GM23248 (cell line): Measurements from ENCODE around the gene MLN. TPM values are rescaled to one million over a fixed set of nuclear protein-coding genes. Genes with fewer than 3 reads are reported as not detected.

Experiments used
- DNase-seq: peaks from one replicate; pipeline ENCODE4 v3.0.0-alpha.2; 2015
- H2AFZ ChIP-seq: fragments of 200-600 bp; sonication (generic); 2 replicates; pipeline ENCODE4 v1.6.1; 2016; ENCODE audit warnings: antibody characterized with exemption
- H3F3A ChIP-seq: fragments of 200-600 bp; sonication (generic); 2 replicates; pipeline ENCODE4 v1.6.1; 2016; ENCODE audit warnings: mild to moderate bottlenecking, antibody characterized with exemption, mixed run types; ENCODE audit not compliant: insufficient read depth
- H3K27ac ChIP-seq: fragments of 200-600 bp; sonication (generic); 2 replicates; pipeline ENCODE4 v1.5.1; 2016; ENCODE audit warnings: mild to moderate bottlenecking
- H3K27me3 ChIP-seq: fragments of 200-600 bp; sonication (generic); replicated peaks from 2 replicates; pipeline ENCODE4 v1.6.1; 2016; ENCODE audit warnings: mild to moderate bottlenecking; ENCODE audit not compliant: insufficient read depth
- H3K36me3 ChIP-seq: fragments of 200-600 bp; sonication (generic); 2 replicates; pipeline ENCODE4 v1.6.1; 2016; ENCODE audit warnings: low read depth, mild to moderate bottlenecking
- H3K4me1 ChIP-seq: fragments of 200-600 bp; sonication (generic); 2 replicates; pipeline ENCODE4 v1.6.1; 2016; ENCODE audit warnings: mild to moderate bottlenecking; ENCODE audit not compliant: insufficient read depth
- H3K4me2 ChIP-seq: fragments of 200-600 bp; sonication (generic); one replicate; pipeline ENCODE4 v1.6.1; 2016; ENCODE audit warnings: mild to moderate bottlenecking; ENCODE audit not compliant: unreplicated experiment
- H3K4me3 ChIP-seq: fragments of 200-600 bp; sonication (generic); 2 replicates; pipeline ENCODE4 v1.5.1; 2016; ENCODE audit warnings: mild to moderate bottlenecking
- H3K79me2 ChIP-seq: fragments of 200-600 bp; sonication (generic); 2 replicates; pipeline ENCODE4 v1.6.1; 2016; ENCODE audit warnings: mild to moderate bottlenecking; ENCODE audit not compliant: insufficient read depth
- H3K9ac ChIP-seq: fragments of 200-600 bp; sonication (generic); 2 replicates; pipeline ENCODE4 v1.6.1; 2016; ENCODE audit warnings: mild to moderate bottlenecking
- H3K9me2 ChIP-seq: fragments of 200-600 bp; sonication (generic); 2 replicates; pipeline ENCODE4 v1.6.1; 2016; ENCODE audit warnings: mixed run types, mild to moderate bottlenecking, moderate library complexity; ENCODE audit not compliant: insufficient read depth
- H3K9me3 ChIP-seq: fragments of 200-600 bp; sonication (generic); one replicate; pipeline ENCODE4 v1.6.1; 2017; ENCODE audit warnings: low read depth
- H4K20me1 ChIP-seq: fragments of 200-600 bp; sonication (generic); 2 replicates; pipeline ENCODE4 v1.6.0; 2016; ENCODE audit not compliant: insufficient read depth
- EZH2 ChIP-seq: fragments of 200-600 bp; sonication (generic); IDR thresholded peaks from 2 replicates; pipeline ENCODE4 v1.6.1; 2018; ENCODE audit warnings: antibody characterized with exemption, mild to moderate bottlenecking; ENCODE audit not compliant: insufficient read depth, poor library complexity, severe bottlenecking
- EZH2phosphoT487 ChIP-seq: fragments of 200-600 bp; sonication (generic); IDR thresholded peaks from 2 replicates; pipeline ENCODE4 v1.6.1; 2018; ENCODE audit warnings: antibody characterized with exemption, moderate library complexity, mild to moderate bottlenecking, low read depth; ENCODE audit not compliant: insufficient read depth
- WGBS, 2 experiments: methylation state at CpG; one replicate each; pipeline ENCODE4 v1.1.6; 2015 to 2017; ENCODE audit warnings: low lambda C conversion rate in 2 of 2, low coverage in 1 of 2; ENCODE audit errors: missing lambda C conversion rate in 2 of 2; 5-methylcytosine and 5-hydroxymethylcytosine counted together
- in situ Hi-C: fragments of 300-500 bp; cut with MboI; formaldehyde crosslinking; loops from 2 replicates; pipeline ENCODE4 v1.15.0; 2020
- polyA plus RNA-seq: library from polyadenylated mRNA; unstranded; fragments of >200 nt; fragmentation: Nextera tagmentation; extraction: Ambion mirVana; gene quantifications from 2 replicates; pipeline ENCODE4 v1.2.1, GENCODE V29; 2016
- total RNA-seq: library from RNA; depleted of rRNA; stranded (reverse); fragments of >200 nt; shearing (Covaris generic); gene quantifications from 2 replicates; pipeline ENCODE4 v1.2.3, GENCODE V29; 2014

Gene MLN
- total and polyA plus RNA-seq, 2 experiments from 2014 or later: not detected

DNA sequence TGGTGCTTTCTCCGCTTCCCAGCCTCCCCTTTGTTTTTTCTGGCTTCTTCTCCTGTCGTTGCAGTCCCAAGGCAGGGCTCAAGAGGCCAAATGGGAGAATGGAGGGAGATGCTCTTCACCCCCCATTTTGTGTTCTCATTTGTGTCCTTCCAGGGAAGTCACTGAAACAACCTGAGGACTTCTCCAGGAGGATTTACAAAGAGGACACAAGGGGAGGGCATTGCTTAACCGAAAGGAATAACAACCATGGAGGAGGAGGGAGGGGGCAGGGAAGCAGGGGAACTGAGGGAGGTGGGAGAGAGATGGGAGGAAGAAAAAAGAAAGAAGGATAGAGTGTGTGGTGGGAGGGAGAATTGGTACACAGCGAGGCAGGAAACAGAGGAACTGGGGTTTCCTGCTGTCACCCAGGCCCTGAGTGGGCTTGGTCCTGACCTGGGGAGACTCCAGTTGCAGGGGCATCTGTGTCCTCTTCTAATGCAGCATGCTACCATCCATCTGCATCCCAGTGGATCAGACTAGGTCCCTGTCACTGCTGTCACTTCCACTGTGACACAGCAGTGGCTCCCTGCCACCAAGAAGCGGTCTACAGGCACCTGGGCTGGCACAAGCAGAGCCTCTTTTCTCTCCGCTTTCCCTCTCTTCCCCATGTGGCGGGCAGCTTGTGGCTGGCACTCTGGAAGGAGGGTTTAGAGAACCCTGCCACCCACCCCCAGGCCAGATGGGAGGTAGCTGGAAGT lies 17.1 kb upstream of the MLN start:
- Histone ChIP-seq H2AFZ (no peak overlapping the region), H3K36me3 (no peaks in the 10 kb centered on the region), H3K9ac (no peak overlapping the region), H3K27ac (no peak overlapping the region), H3K4me1 (no peaks in the 10 kb centered on the region), H3K79me2 (no peaks in the 10 kb centered on the region), H3K4me3 (no peak overlapping the region), H3F3A (no peaks in the 10 kb centered on the region), H3K27me3 (peaks cover 5% of the 10 kb centered on the region; the same call in 1 of the 2 replicates), H4K20me1 (no peaks in the 10 kb centered on the region), H3K9me3 (no peaks in the 10 kb centered on the region), H3K9me2 (no peaks in the 10 kb centered on the region), H3K4me2 (no peak overlapping the region)
- 71 to 73% methylated on average over 6 to 7 of the region's 7 CpGs for WGBS, 2 experiments
- no peak for DNase-seq
- in situ Hi-C loops: no loop called here
- TF ChIP-seq EZH2: no peak
- TF ChIP-seq EZH2phosphoT487: no peak

DNA sequence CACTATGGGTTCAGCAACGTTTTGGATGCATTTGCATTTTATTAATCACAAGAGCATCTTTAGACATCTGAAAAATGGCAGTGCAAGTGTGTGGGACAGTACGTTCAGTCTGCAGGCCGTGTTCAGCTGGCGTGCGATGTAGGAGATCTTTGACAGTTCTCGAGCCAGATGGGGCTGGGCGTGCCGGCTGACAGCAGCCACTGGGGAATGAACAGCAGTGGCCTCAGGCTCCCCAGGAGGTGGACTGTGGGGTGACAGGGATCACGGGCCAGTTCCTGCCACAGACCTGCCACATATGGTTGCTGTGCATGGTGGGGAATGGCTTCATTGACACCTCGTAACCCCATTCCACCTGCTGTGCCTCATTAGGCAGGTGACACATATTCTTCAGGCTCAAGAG lies 16.4 kb upstream of the MLN start:
- in situ Hi-C loops: no loop called here
- peak; percentile 8 for DNase-seq
- no peaks in the 10 kb centered on the region for H3K9me2 ChIP-seq
- H4K20me1 ChIP-seq: no peaks in the 10 kb centered on the region
- H3F3A ChIP-seq: no peaks in the 10 kb centered on the region
- no peaks in the 10 kb centered on the region for H3K36me3 ChIP-seq
- H2AFZ ChIP-seq: no peak overlapping the region
- WGBS, 2 experiments: 12 to 14% methylated on average over 10 of the region's 10 CpGs
- H3K4me3 ChIP-seq: no peak overlapping the region
- no peak for TF ChIP-seq EZH2
- TF ChIP-seq EZH2phosphoT487: no peak
- H3K9ac ChIP-seq: no peak overlapping the region
- H3K27ac ChIP-seq: no peak overlapping the region
- no peaks in the 10 kb centered on the region for H3K79me2 ChIP-seq
- no peaks in the 10 kb centered on the region for H3K9me3 ChIP-seq
- H3K27me3 ChIP-seq: peaks cover 5% of the 10 kb centered on the region; the same call in 1 of the 2 replicates
- H3K4me1 ChIP-seq: no peaks in the 10 kb centered on the region
- H3K4me2 ChIP-seq: no peak overlapping the region

DNA sequence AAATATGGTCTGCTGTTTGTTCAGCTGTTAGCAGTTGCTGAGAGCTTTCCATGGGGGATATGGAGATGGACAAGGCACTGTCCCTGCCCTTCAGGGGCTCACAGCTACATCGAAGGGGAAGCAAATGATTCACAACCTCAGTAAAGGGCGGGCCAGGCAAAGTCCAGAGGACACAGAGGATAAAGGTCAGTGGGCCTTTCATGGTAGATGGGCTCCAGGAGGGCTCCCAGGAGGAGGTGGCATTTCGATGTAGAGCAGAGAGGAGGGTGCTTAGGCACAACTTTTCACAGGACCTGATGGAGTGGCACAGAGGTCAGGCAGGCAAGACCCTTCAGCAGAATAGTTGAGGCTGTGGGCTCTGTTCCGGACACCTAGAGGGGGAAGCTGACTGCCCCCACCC lies 15.2 kb upstream of the MLN start:
- DNase-seq: no peak
- H3K4me2 ChIP-seq: no peak overlapping the region

DNA sequence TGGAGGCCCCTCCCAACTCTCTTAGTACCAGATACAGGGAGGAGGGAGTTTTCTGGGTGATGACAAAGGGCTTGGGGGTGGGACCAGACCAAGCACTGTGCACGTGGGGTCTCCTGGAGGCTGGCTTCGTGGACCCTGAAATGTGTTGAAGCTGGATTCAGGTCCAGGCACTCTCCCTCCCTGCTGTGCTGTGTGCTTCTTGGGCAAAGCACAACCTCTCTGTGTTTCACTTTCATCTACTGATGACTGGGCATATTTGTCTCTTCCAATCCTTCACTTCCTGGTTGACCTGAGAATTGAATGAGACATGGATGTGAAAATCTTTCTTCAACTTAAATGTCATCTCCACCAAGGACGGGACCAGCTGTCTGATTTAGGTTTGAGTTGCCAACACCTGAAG lies 14.5 kb upstream of the MLN start:
- Histone ChIP-seq H3K4me2 (no peak overlapping the region), H3K9ac (no peak overlapping the region), H3K36me3 (no peaks in the 10 kb centered on the region), H3K27me3 (peaks cover 1% of the 10 kb centered on the region; the same call in 1 of the 2 replicates), H3F3A (no peaks in the 10 kb centered on the region), H4K20me1 (no peaks in the 10 kb centered on the region), H3K9me2 (no peaks in the 10 kb centered on the region), H3K9me3 (no peaks in the 10 kb centered on the region), H3K27ac (no peak overlapping the region), H2AFZ (no peak overlapping the region), H3K4me3 (no peak overlapping the region), H3K4me1 (no peaks in the 10 kb centered on the region), H3K79me2 (no peaks in the 10 kb centered on the region)
- TF ChIP-seq EZH2 (no peak), EZH2phosphoT487 (no peak)
- whole genome bisulfite sequencing, 2 experiments: 32 to 33% methylated on average over 3 of the region's 3 CpGs
- in situ Hi-C loops: no loop called here
- no peak for DNase-seq

More for the DNA sequence above, 15.2 kb upstream of the MLN start:
- TF ChIP-seq EZH2: no peak
- TF ChIP-seq EZH2phosphoT487: no peak
- Histone ChIP-seq H3K4me3 (no peak overlapping the region), H3K9me3 (no peaks in the 10 kb centered on the region), H4K20me1 (no peaks in the 10 kb centered on the region), H3K27ac (no peak overlapping the region), H3K9me2 (no peaks in the 10 kb centered on the region), H2AFZ (no peak overlapping the region), H3K9ac (no peak overlapping the region), H3K79me2 (no peaks in the 10 kb centered on the region), H3K4me1 (no peaks in the 10 kb centered on the region), H3F3A (no peaks in the 10 kb centered on the region), H3K36me3 (no peaks in the 10 kb centered on the region), H3K27me3 (peaks cover 5% of the 10 kb centered on the region; the same call in 1 of the 2 replicates)
- 59 to 60% methylated on average over 4 of the region's 4 CpGs for WGBS, 2 experiments
- in situ Hi-C loops: no loop called here

DNA sequence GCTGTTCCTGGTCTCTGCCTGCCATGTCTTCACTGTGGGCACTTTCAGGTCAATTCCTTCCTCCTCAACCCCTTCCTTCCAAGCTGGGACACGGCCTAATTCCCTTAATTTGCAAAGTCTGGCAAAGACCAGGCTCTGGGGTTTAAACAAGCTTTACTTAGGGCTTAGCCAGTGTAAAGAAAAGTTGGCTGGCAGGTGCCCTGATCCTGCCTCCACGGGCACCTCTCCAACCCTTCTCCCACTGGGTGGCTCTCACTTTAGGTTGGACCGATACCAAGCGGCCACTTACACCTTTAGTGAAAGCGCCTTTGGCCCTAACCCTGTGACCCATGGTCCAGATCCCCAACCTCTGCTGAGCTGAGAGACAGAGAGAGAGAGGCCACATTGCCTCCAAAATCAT lies 13.7 kb upstream of the MLN start:
- Histone ChIP-seq H3K4me3 (no peak overlapping the region), H4K20me1 (no peaks in the 10 kb centered on the region), H3K36me3 (no peaks in the 10 kb centered on the region), H3K9me3 (no peaks in the 10 kb centered on the region), H3K27me3 (no peaks in the 10 kb centered on the region), H3K79me2 (no peaks in the 10 kb centered on the region), H3K9me2 (no peaks in the 10 kb centered on the region), H3F3A (no peaks in the 10 kb centered on the region), H2AFZ (no peak overlapping the region), H3K9ac (no peak overlapping the region), H3K27ac (no peak overlapping the region), H3K4me2 (no peak overlapping the region), H3K4me1 (no peaks in the 10 kb centered on the region)
- in situ Hi-C loops: no loop called here
- WGBS, 2 experiments: 39 to 47% methylated on average over 5 of the region's 5 CpGs
- TF ChIP-seq EZH2phosphoT487 (no peak), EZH2 (no peak)
- no peak for DNase-seq
